GM08714 (cell line): ENCODE results near the gene PTTG1IP.

Experiments used
- H3K4me3 ChIP-seq: fragments of 200-500 bp; sonication (Bioruptor generic); 2 replicates; pipeline ENCODE4 v1.5.1; 2014; ENCODE audit warnings: mild to moderate bottlenecking, low read length, inconsistent platforms
- ZNF274 ChIP-seq: IDR thresholded peaks from 2 replicates; pipeline ENCODE4 v1.6.1; 2012; ENCODE audit warnings: mild to moderate bottlenecking, low read depth, low read length

PTTG1IP gene

DNA sequence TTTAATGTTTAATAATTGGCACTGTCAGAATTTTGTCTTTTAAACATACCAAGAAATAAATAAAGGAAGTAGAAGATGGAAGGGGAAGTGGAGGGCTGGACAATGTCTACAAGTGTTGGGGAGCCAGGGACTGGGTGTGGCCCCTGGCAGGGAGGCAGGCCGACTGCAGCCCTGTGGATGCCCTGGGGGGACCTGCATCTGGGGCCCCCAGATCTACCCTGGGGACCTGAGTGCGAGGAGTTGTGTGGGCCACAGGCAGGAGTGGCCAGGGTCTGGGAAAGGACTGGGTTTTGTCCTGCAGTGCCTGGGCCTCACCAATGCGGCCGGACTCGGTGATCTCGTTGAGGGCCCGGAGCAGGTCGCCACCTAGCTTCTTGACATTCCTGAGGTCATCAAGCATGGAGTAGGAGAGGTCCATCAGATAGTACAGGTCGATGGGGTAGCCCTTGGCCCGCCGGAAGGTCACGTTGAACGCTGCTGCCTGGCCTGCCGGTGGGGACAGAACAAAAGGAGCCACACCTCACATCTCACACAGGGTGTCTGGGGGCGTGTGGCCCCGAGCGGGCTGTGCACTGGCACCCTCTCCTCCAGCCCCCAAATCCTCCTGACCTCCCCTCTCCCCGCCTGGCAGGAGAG lies 29.7 kb upstream of the PTTG1IP start:
- TF ChIP-seq ZNF274, result no peak

DNA sequence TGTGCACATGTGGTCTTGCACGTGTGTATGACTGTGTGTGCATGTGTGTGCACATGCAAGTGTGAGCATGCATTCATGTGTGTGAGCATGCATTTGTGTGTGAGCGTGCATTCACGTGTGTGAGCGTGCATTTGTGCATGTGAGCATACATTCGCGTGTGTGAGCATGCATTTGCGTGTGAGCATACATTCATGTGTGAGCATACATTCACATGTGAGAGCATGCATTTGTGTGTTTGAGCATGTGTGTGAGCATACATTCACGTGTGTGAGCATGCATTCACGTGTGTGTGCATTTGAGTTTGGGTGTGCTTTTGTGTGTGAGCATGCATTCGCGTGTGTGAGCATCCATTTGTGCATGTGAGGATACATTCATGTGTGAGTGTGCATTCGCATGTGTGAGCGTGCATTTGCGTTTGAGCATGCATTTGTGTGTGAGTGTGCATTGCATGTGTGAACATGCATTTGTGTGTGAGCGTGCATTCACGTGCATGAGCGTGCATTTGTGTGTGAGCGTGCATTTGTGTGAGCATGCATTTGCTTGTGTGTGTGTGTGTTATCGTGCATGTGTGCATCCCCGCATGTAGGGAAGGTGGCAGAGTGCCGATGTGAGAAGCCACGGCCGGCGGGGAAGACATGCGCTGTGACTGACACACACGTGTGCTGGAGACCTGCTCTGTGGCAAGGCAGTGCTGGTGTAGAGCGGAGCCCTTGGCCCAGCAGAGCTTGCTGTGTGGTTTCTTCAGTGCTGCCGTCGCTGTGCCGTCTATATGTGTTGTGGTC lies 29.0 kb upstream of the PTTG1IP start:
- no peak for TF ChIP-seq ZNF274
- no peak overlapping the region for H3K4me3 ChIP-seq

More for the DNA sequence above, 29.7 kb upstream of the PTTG1IP start:
- no peak overlapping the region for H3K4me3 ChIP-seq

DNA sequence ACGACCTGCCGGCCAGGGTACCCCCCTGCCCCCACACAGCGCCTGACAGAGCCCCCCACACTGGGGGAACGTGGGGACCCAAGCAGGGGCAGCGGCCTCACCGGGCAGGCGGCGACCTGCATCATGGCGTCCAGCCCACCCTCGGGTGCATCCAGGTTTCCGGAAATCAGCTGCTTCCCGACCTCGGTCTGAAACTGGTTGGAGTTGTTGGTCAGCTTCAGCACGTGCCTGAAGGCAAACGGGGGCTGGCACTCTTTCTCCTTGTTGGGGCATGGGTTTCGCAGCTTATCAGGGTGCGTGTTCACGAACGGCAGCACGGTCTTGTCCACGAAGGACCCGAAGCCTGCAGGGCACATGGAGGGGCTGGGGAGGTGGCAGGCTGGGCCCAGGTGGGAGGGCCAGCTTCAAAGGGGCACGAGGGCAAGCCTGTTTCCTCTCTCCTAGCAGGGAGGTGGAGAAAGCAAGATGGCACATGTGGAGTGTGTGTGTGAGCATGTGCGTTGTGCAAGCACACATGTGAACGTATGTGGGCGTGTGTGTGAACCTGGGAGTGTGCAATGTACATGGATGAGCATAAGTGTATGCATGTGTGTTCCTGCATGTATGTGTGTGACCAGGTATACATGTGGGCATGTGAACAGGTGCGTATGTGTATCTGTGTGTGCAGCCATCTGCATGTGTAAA lies 28.0 kb upstream of the PTTG1IP start:
- H3K4me3 ChIP-seq, result no peak overlapping the region
- TF ChIP-seq ZNF274, result no peak

DNA sequence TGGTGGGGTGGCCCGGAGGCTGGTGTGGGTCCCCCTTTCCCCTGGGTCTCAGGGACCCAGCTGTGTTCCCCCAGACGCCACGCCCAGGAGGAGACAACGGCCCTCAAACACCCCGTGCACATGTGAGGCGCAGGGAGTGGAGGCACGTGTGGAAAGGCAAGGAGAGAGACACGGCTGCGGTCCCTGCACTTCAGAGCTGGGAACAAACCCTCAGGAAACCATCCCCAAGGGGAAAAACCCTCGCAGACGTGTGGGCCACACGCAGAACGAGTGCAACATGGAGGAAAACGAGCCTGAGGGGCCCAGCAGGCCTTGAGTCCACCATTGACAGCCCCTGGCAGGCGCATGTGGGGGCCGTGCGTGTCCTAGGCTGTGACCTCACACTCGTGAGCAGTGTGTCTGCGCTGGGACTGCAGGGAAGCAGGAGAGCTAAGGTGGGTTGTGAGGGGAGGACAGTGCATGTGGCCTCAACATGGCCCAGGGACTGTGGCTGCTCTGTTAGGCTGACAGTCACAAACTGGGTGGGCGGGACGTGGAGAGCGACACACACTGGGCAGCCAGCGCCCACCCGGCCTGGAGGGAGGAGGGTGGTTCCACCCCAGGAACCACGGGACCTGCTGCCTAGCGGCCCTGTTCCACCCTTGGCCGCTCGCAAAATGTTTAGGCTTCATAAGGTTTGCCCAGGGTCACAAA lies 27.2 kb upstream of the PTTG1IP start:
- H3K4me3 ChIP-seq, result no peak overlapping the region
- TF ChIP-seq ZNF274, result no peak

DNA sequence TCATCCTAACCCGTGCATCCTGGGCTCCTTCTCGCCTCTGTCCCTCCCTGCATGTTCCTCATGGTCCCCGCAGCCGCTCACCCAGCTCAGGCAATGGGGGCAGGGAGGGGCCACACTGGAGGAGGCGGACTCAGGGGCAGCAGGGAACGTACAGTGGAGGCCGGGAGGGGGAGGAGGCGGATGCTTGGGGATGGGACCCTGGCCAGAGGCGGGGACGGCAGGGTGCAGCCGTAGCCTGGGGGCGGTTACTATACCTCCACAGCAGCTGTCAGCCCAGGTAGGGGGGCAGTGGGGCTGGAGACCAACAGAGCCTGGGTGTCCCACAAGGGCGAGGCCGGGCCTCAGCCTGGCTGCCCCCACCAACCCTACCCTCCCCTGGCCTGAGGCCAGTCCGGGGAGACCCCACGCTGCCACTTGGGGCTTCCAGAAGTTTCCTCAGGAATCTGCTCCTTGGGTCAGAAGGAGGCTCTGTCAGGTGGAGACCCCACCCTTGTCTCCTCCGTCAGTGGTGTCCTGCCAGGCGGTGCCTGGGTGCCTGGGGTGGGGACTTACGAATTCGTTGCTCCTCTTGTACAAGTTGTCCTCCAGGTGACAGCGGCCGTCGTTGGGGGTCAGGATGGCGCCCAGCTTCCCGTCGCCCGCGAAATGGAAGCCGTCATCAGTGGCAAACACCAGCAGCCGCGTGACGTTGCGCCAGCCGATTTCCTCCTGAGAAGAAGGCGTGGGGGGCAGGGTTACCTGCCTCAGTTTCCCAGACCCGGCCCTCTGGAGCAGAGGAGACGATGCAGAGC lies 26.5 kb upstream of the PTTG1IP start:
- H3K4me3 ChIP-seq, result no peak overlapping the region
- no peak for TF ChIP-seq ZNF274

DNA sequence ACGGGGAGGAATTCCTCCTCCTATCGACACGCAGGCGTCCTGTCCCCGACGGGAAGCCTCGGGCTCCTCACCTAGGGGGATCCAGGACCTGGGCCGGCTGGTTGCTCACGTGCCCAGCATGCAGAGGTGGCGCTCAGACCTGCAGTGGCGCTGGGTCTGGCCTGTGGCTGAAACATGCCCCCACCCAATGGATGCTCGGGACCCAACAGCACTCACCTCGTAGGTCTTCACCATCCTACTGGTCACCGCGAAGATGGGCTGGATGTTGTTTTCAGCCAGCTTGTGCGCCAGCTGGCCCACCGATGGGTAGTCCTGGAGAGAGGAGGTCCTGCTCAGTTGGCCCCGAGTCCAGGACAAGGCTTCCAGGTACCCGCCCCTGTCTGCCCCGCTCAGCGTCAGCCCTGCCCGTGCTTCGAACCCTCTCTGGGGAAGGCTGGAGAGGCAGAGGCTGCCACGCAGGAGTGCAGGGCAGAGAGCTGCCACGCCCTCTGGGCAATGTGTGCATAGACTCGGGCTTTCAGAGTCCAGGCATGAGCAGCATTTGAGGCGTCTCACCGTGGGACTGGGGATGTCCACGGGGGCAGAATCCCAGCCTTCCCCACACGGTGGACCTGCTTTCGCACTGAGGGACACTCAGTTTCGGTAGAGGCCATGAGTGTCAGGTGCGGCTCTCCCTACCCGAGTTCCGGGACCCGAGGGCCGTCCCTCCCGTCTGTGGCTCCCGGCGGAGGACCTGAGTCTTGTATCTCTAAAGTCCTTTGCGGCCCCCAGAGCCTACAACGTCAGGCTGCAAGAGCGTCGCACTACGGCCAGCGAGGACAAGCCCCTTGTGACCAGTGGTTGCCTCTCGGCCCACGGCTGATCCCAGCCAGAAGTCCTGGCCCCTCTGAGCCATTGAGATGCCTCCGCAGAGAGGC lies 25.6 kb upstream of the PTTG1IP start:
- TF ChIP-seq ZNF274, result no peak
- no peak overlapping the region for H3K4me3 ChIP-seq

DNA sequence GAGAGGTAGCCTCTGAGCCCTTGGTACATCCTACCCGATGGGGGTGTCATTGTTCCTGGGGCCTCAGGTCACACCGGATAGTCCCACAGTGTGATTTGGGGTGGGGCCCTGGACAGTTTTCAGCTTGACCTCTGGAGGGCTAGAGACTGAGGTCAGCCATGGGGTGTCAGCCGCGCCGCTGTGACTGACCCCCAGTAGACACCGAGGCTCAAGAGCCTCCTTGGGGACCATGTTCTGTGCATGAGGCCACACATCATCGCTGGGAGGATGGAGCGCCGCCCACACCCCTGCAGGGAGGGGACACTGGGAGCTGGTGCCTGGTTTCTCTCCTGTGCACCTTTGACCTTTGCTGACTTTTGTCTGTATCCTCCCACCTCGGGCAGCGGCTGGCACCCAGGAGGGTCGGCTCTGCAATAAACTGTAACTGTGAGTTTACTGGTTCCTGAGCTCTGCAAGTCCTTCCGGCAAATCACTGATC lies 24.6 kb upstream of the PTTG1IP start:
- H3K4me3 ChIP-seq, result no peak overlapping the region
- TF ChIP-seq ZNF274, result no peak

DNA sequence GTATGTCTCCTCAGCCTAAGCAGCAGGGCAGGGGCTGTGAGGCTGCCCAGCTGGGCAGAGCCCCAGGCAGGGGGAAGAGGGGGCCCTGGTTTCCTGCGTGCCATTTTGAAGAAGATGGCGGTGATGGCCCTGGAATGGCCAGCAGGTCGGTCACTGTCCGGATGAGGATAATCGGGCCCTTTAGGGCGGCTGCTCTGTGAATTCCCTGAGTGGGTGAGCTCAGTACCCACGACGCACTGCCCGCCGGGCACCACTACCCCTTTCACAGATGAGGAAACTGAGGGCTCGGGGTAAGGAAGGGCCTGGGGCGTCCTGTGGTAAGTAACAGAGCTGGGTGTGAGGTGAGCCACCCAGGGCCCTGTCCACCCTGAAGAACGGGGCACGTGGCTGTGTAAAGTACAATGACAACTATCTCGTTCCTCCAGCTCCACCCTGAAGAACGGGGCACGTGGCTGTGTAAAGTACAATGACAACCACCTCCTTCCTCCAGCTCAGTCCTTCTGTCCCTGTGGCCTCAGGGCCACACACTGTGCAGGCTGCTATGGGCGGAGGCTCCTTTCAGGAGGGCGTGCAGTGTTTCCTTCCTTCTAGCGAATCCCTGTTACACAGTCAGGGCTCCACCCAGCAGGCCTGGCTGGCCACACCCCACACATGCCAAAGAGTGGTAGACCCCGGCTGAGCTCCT lies 24.0 kb upstream of the PTTG1IP start:
- no peak for TF ChIP-seq ZNF274
- H3K4me3 ChIP-seq, result no peak overlapping the region

DNA sequence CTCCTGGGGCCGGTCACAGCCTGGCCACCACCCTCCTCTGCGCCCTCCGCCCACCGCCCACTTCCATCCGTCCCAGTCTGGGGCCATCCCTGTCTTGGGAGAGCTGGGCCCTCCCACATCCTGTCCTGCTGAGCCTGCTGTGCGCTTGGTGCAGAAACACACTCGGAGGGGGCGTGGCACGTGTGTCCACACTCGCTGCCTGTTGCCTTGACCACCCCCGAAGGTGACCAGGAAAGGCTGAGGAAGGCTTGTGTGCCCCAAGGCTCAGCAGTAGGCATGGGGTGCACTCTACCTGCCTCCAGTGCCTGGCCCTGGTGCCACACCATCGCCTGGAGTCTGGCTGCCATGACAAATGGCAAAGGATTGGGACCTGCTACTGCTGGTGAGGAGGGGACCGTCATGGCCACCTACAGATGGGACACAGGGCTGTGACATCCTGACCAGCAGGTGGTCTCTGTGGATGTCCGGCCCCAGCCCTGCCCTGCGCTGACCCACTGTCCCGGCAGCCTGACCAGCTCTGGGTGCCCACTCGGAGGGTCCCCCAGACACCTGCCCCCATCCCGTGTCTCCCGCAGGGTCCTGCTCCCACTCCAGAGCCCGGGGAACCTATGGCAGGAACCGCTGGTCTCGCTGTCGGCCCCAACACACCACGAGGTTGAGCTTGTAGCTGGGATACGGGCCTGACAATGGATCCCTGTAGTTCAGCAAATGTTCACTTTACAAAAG lies 23.2 kb upstream of the PTTG1IP start:
- H3K4me3 ChIP-seq, result no peak overlapping the region
- TF ChIP-seq ZNF274, result no peak

DNA sequence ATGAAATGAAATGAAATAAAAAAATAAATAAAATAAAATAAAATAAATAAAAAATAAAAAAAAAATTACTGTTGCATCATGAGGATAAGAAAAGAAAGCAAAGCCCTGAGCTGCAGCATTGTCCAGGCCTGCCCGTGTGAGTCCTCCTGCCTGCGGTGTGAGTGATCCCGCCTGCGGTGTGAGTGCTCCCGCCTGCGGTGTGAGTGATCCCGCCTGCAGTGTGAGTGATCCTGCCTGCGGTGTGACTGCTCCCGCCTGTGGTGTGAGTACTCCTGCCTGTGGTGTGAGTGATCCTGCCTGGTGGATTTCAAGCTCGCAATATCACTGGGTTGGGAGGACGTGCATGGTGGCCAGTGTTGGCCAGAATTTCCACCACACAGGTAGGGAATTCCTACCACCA lies 22.4 kb upstream of the PTTG1IP start:
- TF ChIP-seq ZNF274, result no peak
- H3K4me3 ChIP-seq, result no peak overlapping the region

DNA sequence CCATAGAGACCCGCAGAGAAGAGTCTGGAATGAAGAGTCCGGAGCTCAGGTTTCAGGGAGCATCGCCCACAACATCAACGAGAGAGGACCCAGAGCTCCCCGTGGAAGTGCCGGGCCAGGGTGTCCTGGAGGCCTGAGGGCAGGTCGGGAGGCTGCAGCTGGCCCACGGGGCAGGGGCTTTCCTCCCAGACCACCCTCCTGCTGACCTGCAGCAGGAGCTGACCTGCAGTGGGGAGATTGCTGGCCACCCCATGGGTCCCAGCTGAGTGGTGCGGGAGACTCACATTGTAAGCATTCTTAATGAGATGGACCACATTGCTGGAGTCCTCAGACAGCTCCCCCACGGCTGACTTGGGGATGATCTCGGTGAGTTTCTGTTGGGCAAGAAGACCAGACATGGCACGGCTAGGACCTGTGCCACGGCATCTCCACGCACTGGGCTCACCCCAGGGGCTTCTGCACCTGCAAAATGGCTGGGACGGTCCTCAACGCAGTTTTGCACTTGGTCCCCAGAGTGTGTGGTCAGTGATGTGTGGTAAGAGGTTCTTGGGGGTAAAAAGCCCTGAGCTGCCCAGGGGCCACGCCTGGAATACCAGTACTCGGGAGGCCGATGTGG lies 21.3 kb upstream of the PTTG1IP start:
- no peak for TF ChIP-seq ZNF274

More for the DNA sequence above, 21.3 kb upstream of the PTTG1IP start:
- no peak overlapping the region for H3K4me3 ChIP-seq
